Measurements from ENCODE around the gene TFEB. TPM values are rescaled to one million over a fixed set of nuclear protein-coding genes. Genes with fewer than 3 reads are reported as not detected.

TFEB gene
- total RNA-seq, 1 experiment from 2014 or later, result 16.2 TPM

GRCh38 chr6:41713650-41714291, 21.6 kb downstream of the TFEB start:
- peaks cover 39% of the 10 kb centered on the region for H3K4me1 Mint-ChIP-seq (ENCODE audit: insufficient read depth, unreplicated experiment)
- no peaks in the 10 kb centered on the region for H3K9me3 Mint-ChIP-seq (ENCODE audit: unreplicated experiment)
- TF ChIP-seq CTCF (IDR thresholded peaks at IDR 0.05; ENCODE audit: unreplicated experiment), result no peak
- no TSS peak for BruUV-seq (replicated peaks)
- ChIA-PET CTCF (interaction anchor here (0.5 to 1.8 kb wide), 10 partner anchors 9 to 331 kb away, joined by 3 to 7 read pairs (median 4); partner anchors contain the start of genes BYSL, MED20, TFEB and TOMM6), POLR2A (interaction anchor here (0.8 to 9.4 kb wide), 10 partner anchors 9 to 642 kb away, joined by 3 to 98 read pairs (median 8); partner anchors contain the start of genes TAF8 and TFEB)
- DNase-seq (ENCODE audit: unreplicated experiment), result peak; percentile 91
- peak overlapping the region; percentile 35 for H3K27ac Mint-ChIP-seq (ENCODE audit: low read depth, unreplicated experiment)
- H3K27me3 Mint-ChIP-seq (ENCODE audit: insufficient read depth, unreplicated experiment), result no peaks in the 10 kb centered on the region
- peak overlapping the region; percentile 7 for H3K4me3 Mint-ChIP-seq (ENCODE audit: unreplicated experiment)
- peaks cover 15% of the 10 kb centered on the region for H3K36me3 Mint-ChIP-seq (ENCODE audit: insufficient read depth, unreplicated experiment)
- intact Hi-C loops (cut with micrococcal nuclease), result loop anchor here (1.0 kb wide), 1 partner anchor 21 kb away; no protein-coding TSS in a partner anchor

- Mint-ChIP-seq H3K9me3 (ENCODE audit: unreplicated experiment) (no peaks in the 10 kb centered on the region), H3K27ac (ENCODE audit: low read depth, unreplicated experiment) (peak overlapping the region; percentile 35), H3K27me3 (ENCODE audit: insufficient read depth, unreplicated experiment) (no peaks in the 10 kb centered on the region), H3K36me3 (ENCODE audit: insufficient read depth, unreplicated experiment) (peaks cover 15% of the 10 kb centered on the region), H3K4me3 (ENCODE audit: unreplicated experiment) (peak overlapping the region; percentile 7), H3K4me1 (ENCODE audit: insufficient read depth, unreplicated experiment) (peaks cover 45% of the 10 kb centered on the region)
- ChIA-PET POLR2A (interaction anchor here (0.5 to 9.4 kb wide), 11 partner anchors 9 to 642 kb away, joined by 3 to 98 read pairs (median 7); partner anchors contain the start of genes TAF8 and TFEB), CTCF (interaction anchor here (0.5 to 1.8 kb wide), 11 partner anchors 8 to 331 kb away, joined by 3 to 7 read pairs (median 4); partner anchors contain the start of genes BYSL, MED20, TFEB and TOMM6)
- no peak for TF ChIP-seq CTCF (IDR thresholded peaks at IDR 0.05; ENCODE audit: unreplicated experiment)
- BruUV-seq (replicated peaks), result no TSS peak
- intact Hi-C loops (cut with micrococcal nuclease), result loop anchor here (1.0 kb wide), 1 partner anchor 21 kb away; no protein-coding TSS in a partner anchor
- peak; percentile 94 for DNase-seq (ENCODE audit: unreplicated experiment)
These were observed 22.2 kb downstream of the TFEB start for GRCh38 chr6:41713159-41713649.

GRCh38 chr6:41712651-41713103, 22.7 kb downstream of the TFEB start:
- no TSS peak for BruUV-seq (replicated peaks)
- peaks cover 15% of the 10 kb centered on the region for H3K36me3 Mint-ChIP-seq (ENCODE audit: insufficient read depth, unreplicated experiment)
- no peaks in the 10 kb centered on the region for H3K9me3 Mint-ChIP-seq (ENCODE audit: unreplicated experiment)
- no peaks in the 10 kb centered on the region for H3K27me3 Mint-ChIP-seq (ENCODE audit: insufficient read depth, unreplicated experiment)
- DNase-seq (ENCODE audit: unreplicated experiment), result peak; percentile 90
- peak overlapping the region; percentile 35 for H3K27ac Mint-ChIP-seq (ENCODE audit: low read depth, unreplicated experiment)
- peak overlapping the region; percentile 45 for H3K4me3 Mint-ChIP-seq (ENCODE audit: unreplicated experiment)
- POLR2A ChIA-PET, result interaction anchor here (0.5 to 9.4 kb wide), 11 partner anchors 10 to 379 kb away, joined by 3 to 98 read pairs (median 7); partner anchors contain the start of genes TAF8 and TFEB
- CTCF ChIA-PET, result interaction anchor here (0.6 to 1.8 kb wide), 10 partner anchors 8 to 76 kb away, joined by 3 to 7 read pairs (median 4); partner anchors contain the start of gene TOMM6
- intact Hi-C loops (cut with micrococcal nuclease), result loop anchor here (1.0 kb wide), 1 partner anchor 22 kb away; no protein-coding TSS in a partner anchor
- TF ChIP-seq CTCF (IDR thresholded peaks at IDR 0.05; ENCODE audit: unreplicated experiment), result no peak
- H3K4me1 Mint-ChIP-seq (ENCODE audit: insufficient read depth, unreplicated experiment), result peaks cover 46% of the 10 kb centered on the region
